HG02885 (cell line): Measurements from ENCODE around the gene ZNF749.

Experiments used
- ATAC-seq: cut with Tn5 transposase; IDR thresholded peaks from one replicate; pipeline ENCODE4 v1.9.1; 2021; ENCODE audit warnings: mild to moderate bottlenecking; ENCODE audit not compliant: unreplicated experiment, poor library complexity

ZNF749 gene

GRCh38 chr19:57435062-57435978, at the start of gene ZNF749:
TSS of gene ZNF749 (plus strand) at chr19:57435325. CDS start at chr19:57435579, 254 bp downstream.
- peak; percentile 98 for ATAC-seq

DNA sequence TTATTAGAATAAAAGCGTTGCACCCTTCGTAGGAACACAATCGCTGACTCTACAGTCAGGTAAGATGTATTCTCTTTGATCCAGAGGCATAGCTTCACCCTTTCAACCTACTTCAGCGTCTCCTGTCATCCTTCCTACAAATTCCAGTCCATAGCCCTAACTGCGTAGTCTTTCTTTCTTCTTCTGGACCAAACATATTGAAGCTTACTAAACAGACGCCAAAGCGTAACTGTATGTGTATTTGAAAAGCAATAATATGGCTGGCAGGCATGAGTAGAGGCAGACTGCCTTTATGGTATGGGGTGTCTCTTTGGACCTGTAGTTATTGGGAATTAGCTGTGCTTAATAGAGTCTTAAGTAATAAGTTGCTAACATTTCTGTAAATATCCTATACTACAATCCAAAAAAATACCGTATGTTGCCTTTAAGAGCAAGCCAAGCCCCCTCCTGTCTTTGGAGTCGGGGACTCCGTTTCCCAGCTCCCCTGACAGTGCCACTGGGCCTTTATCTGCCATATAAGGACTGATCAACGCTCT, 45.9 kb upstream of the ZNF749 start:
- ATAC-seq: no peak

DNA sequence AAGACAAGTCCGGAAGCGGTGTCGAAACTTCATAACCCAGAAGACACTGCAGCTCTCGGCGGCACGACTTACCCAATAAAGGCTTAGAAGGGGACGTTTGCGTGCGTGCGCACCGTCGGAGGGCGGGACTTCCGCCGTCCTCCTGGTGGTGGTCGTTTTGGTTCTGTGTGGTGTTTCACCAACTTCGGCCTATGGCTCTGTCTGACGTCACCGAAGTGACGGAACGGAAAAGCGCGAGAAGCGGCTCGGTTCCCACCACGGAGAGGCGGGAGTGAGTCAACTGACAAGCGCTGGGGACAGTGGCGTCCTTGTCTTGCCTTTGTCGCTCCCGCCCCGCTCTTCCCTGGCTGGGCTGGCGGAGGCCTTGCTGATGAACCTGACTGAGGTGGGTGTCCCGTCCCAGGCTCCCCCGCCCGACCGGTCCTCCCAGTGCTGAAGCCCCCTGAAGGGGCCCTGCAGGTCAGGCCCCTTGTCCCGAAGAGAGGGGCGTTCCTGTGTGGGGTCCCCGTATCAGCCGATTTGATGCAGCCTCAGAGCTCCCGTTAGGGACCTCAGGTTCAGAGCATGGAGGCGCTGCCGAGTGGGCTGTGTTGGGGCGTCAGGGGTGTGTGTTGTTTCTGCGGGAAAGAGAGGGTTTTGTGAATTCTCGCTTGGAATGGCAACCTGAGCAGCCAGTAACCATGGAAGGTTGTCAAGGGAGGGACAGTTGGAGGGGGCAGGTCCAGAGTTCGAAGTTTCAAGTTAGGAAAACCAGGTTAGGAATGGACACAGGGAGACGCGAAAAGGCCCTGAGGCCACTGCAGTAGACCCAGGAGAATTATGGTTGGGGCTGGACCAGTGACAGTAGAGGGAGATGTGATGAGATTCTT, 45.2 kb upstream of the ZNF749 start, which contains the start of gene ZNF548:
ZNF548 (plus strand) TSS at position 125 of the 869 bp plus-strand sequence; CDS start at position 371, 246 bp downstream.
- ATAC-seq: peak; percentile 99

- ATAC-seq: no peak
Observed at GRCh38 chr19:57395710-57396109, 39.4 kb upstream of the ZNF749 start.

DNA sequence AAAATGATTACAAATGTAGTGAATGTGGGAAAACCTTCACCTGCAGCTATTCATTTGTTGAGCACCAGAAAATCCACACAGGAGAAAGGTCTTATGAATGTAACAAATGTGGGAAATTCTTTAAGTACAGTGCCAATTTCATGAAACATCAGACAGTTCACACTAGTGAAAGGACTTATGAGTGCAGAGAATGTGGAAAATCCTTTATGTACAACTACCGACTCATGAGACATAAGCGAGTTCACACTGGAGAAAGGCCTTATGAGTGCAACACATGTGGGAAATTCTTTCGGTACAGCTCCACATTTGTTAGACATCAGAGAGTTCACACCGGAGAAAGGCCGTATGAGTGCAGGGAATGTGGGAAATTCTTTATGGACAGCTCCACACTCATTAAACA, 36.3 kb upstream of the ZNF749 start:
- ATAC-seq: no peak

GRCh38 chr19:57403737-57404563, 31.2 kb upstream of the ZNF749 start:
- ATAC-seq: no peak

DNA sequence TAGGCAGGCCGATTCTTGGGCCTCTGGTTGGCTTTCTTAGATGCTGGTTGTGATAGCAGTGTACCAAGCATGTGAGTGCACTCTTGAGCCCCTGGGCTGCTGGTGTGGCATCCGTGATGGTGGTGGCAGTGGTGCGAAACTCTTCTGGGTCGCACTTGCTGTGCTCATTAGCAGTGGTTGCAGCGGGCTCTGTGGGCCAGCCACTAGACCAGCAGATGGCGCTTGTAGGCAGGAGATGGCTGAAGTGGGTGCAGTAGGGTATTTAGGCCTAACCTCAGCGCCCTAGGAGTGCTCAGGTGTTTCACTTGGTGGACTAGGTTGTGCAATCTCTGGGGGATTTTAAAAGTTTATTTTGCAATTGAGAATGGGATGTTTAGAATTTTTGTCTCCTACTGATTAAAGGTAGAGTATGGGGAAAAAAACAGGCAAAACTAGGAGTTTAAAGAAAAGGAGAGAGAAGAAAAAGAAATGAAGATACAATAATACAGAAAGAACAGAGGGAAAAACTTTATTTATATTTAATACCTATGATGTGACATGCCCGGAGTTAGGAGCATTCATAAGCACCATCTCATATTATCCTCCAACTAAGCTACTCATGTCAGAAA, 28.5 kb upstream of the ZNF749 start:
- no peak for ATAC-seq

DNA sequence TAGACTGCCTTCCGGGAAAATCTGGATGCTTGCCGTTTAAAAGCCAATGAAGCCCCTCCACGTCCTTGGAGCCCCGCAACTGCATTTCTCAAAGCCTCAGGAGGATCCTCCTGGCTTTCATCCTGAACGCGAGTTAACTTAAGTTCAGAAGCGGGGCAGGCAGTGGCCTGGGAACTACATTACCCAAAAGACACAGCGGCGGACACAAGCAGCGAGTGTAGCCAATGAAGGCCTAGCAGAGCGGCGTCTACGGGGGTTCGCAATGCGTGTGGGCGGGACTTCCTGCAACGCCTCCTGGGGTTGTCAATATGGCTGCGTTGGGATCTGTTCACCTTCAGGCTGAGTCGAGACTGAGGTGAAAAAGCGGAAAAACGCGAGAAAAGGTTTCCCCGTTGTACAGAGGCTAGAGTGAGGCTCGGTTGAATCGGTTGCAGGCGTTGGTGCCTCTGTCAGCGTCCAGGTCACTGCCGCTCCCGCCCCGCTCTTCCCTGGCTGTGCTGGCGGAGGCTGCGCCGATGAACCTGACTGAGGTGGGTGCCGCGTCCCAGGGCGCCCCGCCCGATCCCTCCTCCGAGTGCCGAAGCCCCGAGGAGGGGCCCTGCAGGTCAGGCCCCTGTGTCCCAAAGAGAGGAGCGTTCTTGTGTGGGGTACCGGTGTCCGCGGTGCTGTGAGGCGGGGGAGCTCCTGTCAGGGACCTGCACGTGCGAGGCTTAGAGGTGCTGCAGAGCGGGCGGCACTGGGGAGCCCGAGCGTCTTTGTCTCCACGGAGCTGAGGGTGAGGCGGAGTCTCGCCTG, 24.1 kb upstream of the ZNF749 start, which contains the start of gene ZNF17:
ZNF17 (plus strand) TSS at position 285 of the 795 bp plus-strand sequence. CDS start 2,455 bp downstream, outside the sequence.
- peak; percentile 100 for ATAC-seq

DNA sequence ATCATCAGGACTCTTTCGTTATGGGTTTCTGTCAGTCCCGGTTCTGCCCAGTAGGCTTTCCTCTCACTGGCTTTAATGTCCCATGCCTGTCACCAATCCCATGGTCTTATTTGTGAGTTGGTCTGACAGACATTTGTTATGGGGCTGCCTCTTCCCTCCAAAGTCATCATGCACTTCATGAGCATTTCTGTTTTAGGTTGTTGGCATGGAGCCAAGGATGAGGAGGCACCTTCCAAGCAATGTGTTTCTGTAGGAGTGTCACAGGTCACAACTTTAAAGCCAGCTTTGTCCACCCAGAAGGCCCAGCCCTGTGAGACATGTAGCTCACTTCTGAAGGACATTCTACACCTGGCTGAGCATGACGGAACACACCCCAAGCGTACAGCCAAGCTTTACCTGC, 15.7 kb upstream of the ZNF749 start:
- ATAC-seq: no peak

DNA sequence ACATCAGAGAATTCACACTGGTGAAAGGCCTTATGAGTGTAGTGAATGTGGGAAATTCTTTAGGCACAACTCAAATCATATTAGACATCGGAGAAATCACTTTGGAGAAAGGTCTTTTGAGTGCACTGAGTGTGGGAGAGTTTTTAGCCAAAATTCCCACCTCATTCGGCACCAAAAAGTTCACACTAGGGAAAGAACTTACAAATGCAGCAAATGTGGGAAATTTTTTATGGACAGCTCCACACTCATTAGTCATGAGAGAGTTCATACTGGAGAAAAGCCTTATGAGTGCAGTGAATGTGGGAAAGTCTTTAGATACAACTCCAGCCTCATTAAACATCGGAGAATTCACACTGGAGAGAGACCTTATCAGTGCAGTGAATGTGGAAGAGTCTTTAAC, 14.1 kb upstream of the ZNF749 start:
- no peak for ATAC-seq

DNA sequence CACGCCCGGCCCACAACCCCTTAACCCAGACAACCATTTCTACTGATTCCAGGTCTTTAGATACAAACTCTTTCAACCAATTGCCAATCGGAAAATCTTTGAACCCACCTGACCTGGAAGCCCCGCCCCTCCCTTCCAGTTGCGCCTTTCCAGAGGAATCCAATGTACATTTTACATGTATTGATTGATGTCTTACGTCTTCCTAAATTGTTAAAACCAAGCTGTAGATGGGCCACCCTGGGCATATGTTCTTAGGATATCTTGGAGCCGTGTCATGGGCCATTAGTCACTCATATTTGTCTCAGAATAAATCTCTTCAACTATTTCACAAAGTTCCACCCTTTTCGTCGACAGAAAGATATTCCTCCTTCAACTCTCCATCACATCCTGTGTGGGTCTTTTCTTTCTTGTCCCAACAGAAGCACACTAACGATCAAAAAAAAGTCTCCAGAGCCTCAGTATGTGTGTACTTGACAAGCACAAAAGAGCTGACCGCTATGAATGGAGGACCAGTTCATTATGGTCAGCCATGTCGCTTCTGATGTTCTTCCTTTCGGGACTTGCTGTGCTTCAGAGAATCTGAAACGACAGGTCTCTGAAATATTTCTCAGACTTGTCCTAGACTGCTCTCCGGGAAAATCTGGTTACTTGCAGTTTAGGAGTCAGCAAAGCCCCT, 601 bp upstream of the ZNF749 start:
- peak; percentile 4 for ATAC-seq

- no peak for ATAC-seq
Observed at GRCh38 chr19:57436417-57436816, 1.3 kb downstream of the ZNF749 start.

GRCh38 chr19:57437931-57438330, 2.8 kb downstream of the ZNF749 start:
- no peak for ATAC-seq

DNA sequence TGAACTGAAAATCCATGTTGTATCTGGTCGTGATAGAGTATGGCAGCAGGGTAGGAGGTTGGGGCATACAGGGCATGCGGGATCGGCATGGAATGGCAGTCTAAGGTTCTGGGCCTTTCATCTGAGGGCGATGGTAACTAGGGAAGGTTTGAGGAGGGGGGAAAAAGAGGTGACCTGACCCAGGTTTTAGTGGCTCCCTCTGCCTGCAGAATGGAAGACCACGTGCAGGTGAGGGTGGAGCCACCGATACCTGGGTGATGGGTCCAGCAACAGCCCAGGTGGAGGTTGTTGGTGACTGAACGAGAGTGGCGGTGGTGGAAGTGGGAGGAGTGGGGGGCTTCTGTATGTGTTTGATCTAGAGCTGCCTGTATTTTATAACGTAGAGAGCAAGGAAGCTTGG, 3.8 kb downstream of the ZNF749 start:
- no peak for ATAC-seq

- ATAC-seq: no peak
Observed at GRCh38 chr19:57441979-57442752, 7.0 kb downstream of the ZNF749 start.

- ATAC-seq: no peak
Observed at GRCh38 chr19:57443121-57443696, 8.1 kb downstream of the ZNF749 start.

DNA sequence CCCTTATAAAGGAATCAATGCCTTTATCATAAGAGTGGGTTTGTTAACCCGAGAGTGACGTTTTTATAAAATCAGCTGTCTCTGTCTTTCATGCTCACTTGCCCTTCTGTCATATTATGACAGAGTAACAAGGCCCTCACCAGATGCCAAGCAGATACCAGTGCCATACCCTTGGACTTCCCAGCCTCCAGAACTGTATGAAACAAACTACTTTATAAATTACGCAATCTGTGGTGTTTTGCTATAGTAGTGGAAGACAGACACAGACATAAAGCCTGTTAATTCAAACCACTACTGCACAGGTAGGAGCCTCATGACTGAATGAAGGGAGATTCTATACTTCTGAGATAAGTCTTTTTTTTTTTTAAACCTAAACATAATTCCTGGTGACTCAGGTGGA, 17.2 kb downstream of the ZNF749 start:
- no peak for ATAC-seq
